COR-L47 (cell line): Measurements from ENCODE around the gene PLSCR5.

Source experiments
- DNase-seq: peaks from one replicate; lab custom pipeline; 2025; lab: John Stamatoyannopoulos, UW

Gene PLSCR5

DNA sequence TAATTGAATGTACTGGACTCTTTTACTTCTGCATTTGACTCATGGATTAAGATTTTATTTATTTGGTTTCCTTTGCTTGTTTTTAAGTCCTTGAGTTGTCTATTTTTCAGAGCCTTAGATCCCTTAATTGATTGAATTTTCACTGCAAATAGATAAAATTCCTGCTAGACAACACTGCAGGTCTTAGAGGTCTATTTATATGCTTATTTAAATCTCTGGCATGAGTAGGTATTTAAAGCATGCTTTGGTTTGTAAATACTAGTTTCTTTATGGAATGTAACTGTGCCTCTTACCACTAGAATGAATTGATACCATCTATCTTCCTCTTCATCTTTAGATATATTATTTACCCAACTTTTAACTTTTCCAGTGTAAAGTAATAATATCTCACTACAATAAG, 20.0 kb downstream of the PLSCR5 start:
- DNase-seq, result no peak

- no peak for DNase-seq
Measured at GRCh38 chr3:146581951-146582467, 23.1 kb downstream of the PLSCR5 start.

- DNase-seq, result no peak
Measured at GRCh38 chr3:146581080-146581601, 24.0 kb downstream of the PLSCR5 start.

- DNase-seq, result peak; percentile 63
Measured at GRCh38 chr3:146577662-146578061, 27.5 kb downstream of the PLSCR5 start.

GRCh38 chr3:146575636-146576035, 29.5 kb downstream of the PLSCR5 start:
- no peak for DNase-seq

DNA sequence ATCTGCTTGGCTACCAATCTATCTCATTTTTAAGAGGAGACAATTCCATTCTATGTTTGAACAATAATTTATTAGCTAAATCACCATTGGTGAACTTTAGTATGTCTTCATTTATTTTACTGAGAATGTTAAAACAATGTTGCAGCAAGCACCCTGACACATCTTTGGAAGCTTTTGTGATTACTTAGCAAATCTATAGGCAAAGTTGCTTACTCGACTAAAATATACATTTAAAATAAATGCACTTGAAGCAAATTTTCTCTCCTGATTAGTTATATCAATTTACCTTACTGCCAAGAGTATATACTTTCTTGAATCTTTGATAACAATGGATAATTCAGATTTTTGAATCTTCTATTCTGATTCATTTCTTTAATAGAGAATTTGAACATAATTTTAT, 31.0 kb downstream of the PLSCR5 start:
- DNase-seq, result no peak

- no peak for DNase-seq
Measured at GRCh38 chr3:146569314-146569713, 35.8 kb downstream of the PLSCR5 start.

GRCh38 chr3:146566138-146566537, 39.0 kb downstream of the PLSCR5 start:
- DNase-seq, result no peak

DNA sequence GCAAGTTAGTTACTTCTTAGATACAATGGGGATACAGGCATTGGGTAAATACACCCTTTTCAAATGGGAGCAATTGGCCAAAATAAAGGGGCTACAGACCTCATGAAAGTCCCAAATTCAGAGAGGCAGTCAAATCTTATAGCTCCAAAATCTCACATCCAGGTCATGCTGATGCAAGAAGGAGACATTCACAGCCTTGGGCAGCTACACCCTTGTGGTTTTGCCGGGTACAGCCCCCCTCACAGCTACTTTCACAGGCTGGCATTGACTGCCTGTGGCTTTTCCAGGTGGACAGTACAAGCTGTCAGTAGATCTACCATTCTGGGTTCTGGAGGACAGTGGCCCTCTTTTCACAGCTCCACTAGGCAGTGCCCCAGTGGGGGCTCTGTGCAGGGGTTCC, 43.3 kb downstream of the PLSCR5 start:
- no peak for DNase-seq

DNA sequence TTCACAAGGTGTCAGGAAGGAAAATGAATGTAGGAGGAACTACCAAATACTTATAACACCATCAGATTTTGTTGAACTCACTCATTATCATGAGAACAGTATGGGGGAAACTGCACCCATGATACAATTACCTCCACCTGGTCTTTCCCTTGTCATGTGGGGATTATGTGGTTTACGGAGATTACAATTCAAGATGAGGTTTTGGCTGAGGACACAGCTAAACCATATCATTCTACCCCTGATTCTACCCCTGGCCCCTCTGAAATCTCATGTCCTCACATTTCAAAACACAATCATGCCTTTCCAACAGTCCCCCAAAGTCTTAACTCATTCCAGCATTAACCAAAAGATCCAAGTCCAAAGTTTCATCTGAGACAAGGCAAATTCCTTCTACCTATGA, 43.7 kb downstream of the PLSCR5 start:
- DNase-seq, result no peak

GRCh38 chr3:146560678-146561077, 44.5 kb downstream of the PLSCR5 start:
- DNase-seq, result no peak

GRCh38 chr3:146559388-146559787, 45.8 kb downstream of the PLSCR5 start:
- no peak for DNase-seq

- no peak for DNase-seq
Measured at GRCh38 chr3:146558781-146559180, 46.4 kb downstream of the PLSCR5 start.

DNA sequence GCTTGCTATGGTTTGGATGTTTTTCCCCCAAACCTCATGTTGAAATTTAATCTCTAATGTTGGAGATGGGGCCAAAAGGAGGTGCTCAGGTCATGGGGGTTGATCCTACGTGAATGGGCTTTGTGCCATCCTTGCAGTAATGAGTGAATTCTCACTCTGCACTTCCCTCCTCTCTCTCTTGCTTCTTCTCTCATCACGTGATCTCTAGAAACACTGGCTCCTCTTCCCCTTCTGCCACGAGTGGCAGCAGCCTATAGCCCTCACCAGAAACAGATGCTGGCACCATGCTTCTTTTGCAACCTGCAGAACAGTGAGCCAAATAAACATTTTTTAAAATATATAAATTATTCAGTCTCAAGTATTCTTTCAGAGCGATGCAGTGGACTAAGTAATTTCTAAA, 47.4 kb downstream of the PLSCR5 start:
- no peak for DNase-seq

DNA sequence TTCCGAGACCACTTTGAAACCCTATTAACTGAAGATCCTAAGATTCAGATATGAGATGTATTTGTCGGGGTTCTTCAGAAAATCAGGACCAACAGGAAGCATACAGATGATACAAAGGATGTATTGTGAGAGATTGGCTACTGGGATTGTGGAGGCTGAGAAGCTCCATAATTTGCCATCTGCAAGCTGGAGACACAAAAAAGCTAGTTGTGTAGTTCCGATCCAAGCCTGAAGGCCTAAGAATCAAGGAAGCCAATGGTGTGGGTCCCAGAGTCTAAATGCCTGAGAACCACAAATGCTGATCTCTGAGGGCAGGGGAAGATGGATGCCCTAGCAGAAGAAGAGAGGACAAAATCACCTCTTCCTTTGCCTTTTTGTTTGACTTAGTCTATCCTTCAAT, 49.8 kb downstream of the PLSCR5 start:
- DNase-seq, result no peak

GRCh38 chr3:146554151-146554760, 50.9 kb downstream of the PLSCR5 start:
- DNase-seq, result no peak

- DNase-seq, result no peak
Measured at GRCh38 chr3:146550743-146551510, 54.2 kb downstream of the PLSCR5 start.

DNA sequence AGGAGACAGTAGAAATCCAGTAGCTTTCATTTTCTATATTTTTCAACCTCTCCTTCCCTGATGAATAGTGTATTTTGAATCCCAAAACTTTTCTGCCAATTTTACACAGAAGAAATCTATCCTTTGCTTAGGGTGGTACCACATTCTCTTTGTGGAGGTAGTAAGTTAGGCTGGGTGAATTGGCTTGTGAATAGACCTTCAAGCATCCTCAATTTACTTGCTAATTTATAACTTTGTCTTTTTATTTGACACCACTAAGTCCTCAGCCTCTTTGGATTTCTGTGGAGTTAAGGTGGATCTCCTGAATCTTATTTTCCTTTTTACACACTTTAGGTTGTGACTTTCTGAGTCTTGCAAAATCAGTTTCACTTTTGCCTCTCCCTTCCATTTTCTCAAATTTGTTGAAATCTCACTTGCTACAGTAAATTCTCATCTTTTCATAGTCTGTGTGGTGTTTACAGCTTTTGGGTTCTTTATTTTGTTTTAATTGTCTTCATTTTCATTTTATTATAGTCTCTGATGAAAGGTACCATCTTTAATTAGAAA, 55.0 kb downstream of the PLSCR5 start:
- no peak for DNase-seq

DNA sequence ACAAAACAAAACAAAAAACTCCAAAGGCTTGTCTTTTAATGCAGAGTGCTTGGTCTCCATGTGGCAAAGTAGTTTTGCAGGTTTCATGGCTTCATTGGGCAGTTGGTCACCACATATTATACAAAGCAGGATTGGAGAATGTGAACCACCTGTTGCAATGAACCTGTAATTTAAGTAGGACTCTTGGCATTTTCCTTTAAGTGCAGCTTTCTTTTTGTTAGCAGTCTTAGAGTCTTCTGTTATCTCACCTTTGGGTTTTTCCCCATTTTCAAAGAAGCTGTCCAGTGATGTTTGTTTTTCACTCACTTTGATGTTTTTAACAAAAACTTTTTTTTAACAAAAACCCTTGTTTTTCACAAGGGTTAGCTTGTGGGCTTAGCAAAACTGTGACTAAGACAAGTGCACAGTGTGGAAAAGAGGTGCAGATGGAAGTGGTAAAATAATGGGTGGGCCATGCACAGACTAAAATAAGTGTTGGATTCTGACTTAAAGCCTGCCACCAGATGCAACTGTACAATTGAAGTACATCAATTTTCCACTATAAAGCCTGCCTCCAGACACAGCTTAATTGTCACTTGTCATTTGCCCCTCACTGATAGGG, 57.8 kb downstream of the PLSCR5 start:
- no peak for DNase-seq

DNA sequence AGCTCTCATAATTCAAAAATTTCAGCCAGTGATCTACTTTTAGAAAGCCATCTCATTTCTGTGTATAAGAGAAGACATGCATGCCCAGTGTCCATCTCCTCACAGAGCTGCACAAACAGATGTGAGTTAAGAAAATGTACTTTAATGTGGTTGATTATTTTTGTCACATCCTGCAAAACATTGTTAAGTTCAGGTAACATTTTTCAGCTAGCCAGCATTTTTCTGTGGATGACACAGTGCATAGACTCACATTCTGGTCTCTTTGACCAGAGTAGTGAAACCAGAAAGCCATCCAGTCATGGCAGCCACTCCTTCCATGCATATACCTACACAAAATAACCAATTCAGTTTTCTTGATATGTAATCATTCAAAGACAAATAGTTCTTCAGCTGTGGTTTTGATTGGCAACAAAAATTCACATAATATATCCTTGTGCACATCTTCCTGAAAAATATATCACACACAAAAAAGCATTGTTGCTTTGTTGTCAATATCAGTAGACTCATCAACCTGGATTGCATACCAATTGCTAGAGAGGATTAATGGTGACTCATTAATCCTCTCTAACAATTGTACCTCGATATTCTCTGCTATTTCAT, 58.7 kb downstream of the PLSCR5 start:
- no peak for DNase-seq

DNA sequence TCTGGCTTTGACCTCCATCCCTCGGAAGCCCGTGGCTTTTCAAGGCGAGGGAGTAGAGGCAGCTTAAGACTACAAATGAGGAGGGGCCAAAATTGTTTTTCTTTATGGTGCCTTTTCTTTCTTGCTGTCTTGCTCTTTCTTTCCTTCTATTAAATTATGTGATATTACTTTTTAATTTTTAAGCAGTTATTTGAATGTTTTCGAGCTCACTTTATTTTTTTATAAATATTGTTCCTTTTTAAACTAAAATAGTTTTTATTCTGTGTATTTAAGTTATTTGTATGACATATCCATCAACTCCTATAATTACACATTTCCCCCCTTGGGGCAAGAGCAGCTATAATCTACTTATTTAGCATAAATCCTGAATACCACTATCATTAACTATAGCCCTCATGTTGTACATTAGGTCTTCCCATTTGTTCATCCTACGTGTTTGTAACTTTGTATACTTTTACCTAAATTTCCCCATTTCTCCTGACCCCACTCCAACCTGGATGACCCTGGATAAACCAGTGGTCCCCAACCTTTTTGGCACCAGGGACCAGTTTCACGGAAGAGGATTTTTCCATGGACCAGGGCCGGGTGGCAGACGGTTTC, 60.1 kb downstream of the PLSCR5 start:
- no peak for DNase-seq
